GM12874 (cell line): ENCODE data around the gene PRDX6.
A peak's percentile ranks its signal among the peaks of the same experiment; 100 is the strongest.

Experiments used
- TF ChIP-seq, protein P1 (sequence below): IDR thresholded peaks from 2 replicates; pipeline ENCODE4 v1.5.1; 2011; ENCODE audit warnings: low read depth, mild to moderate bottlenecking, control low read depth, low read length, moderate library complexity; ENCODE audit not compliant: insufficient read depth

PRDX6 gene

GRCh38 chr1:173505391-173505790 lies 28.3 kb downstream of the PRDX6 start:
- TF ChIP-seq, protein P1, sequence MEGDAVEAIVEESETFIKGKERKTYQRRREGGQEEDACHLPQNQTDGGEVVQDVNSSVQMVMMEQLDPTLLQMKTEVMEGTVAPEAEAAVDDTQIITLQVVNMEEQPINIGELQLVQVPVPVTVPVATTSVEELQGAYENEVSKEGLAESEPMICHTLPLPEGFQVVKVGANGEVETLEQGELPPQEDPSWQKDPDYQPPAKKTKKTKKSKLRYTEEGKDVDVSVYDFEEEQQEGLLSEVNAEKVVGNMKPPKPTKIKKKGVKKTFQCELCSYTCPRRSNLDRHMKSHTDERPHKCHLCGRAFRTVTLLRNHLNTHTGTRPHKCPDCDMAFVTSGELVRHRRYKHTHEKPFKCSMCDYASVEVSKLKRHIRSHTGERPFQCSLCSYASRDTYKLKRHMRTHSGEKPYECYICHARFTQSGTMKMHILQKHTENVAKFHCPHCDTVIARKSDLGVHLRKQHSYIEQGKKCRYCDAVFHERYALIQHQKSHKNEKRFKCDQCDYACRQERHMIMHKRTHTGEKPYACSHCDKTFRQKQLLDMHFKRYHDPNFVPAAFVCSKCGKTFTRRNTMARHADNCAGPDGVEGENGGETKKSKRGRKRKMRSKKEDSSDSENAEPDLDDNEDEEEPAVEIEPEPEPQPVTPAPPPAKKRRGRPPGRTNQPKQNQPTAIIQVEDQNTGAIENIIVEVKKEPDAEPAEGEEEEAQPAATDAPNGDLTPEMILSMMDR, result no peak

DNA sequence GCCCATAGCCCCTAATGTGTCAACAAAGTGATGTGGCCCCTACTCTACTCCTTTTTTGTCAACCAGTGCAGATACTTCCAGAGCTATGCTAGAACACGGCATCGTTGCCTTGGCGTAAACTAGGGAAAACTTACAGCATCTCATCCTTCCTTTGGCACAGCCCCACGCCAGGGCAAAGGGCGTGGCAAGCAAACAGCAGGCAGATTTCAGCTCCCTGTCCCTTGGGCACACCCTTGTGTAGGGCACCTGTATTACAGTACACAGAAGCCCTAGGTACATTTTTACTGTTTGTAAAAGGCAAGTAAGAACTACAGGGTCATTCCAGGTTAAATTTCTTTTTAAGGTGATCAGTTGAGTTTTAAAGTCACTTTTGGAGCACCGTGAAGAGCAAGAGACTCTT lies 29.3 kb downstream of the PRDX6 start:
- TF ChIP-seq, protein P1, result peak; percentile 15; the same call in 1 of the 2 replicates

DNA sequence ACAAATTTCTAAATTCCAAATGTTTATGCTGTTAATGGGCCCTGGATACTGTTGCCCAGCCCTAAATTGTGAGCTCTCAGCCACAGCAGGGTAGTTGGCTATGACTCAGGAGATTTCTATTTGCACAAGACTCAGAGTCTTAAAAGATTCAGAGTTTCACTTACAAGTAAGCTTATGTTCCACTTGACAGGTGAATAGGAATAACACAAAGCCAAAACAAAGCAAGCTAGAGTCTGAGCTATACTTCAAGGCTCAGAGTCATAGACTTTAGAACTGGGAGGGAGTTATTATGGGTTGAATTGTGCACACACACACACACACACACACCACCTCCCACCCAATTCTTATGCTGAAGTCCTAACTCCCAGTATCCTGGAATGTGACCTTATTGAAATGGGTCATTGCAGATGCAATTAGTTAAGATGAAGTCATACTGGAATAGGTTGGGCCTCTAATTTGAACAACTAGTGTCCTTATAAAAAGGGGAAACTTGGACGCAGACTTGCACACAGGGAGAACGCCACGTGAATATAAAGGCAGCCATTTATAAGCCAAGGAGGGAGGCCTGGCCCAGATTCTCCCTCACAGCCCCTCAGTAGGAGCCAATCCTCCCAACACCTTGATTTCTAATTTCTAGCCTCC lies 30.2 kb downstream of the PRDX6 start:
- TF ChIP-seq, protein P1, result no peak

DNA sequence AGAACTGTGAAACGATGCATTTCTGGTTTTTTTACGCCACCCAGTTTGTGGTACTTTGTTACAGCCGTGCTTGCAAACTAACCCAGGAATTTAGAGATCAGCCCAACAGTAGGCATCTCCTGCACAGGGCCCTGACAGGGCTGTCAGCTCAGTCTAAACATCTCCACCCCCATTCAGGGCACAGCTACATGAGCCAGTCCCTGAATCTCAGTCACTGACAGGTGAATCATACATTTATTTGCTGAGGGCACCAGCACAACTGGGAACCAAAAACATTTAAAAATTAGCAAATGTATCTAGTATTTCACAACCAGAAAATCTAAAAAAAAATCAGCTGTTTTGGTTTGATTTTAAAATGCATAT lies 30.7 kb downstream of the PRDX6 start:
- TF ChIP-seq, protein P1, result no peak

- TF ChIP-seq, protein P1, result no peak
Observed at GRCh38 chr1:173508541-173508940, 31.4 kb downstream of the PRDX6 start.

DNA sequence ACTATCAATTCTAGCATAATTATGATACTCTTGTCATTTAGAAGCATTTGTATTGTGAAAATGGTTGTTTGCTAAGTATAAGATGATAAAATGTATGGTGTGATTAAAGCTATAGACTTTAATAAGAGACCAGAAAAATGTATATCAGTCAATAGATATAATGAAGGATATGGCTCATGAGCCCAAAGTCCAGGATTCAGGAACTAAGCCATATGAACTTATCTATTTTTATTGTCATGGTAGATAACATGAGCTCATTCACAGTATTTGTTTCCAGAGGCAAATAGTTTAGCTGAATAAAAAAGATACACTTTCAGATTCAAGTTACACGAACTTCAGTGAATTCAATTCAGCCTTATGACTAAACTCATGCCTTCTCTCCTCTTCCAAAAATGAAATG lies 32.7 kb downstream of the PRDX6 start:
- TF ChIP-seq, protein P1, result no peak

GRCh38 chr1:173520799-173521198 lies 43.7 kb downstream of the PRDX6 start:
- TF ChIP-seq, protein P1, result no peak
